Right lobe of liver (tissue), 4 donors: ENCODE results near the gene PRSS37.

Source experiments
- POLR2A ChIP-seq: fragments of 450-650 bp; IDR thresholded peaks from one replicate; pipeline ENCODE4 v1.6.1; 2017; ENCODE audit warnings: antibody characterized with exemption, mild to moderate bottlenecking
- TF ChIP-seq, protein P1 (sequence below), 4 donors: fragments of 200-600 bp in 3 of 4; fragments of 450-650 bp in 1 of 4; IDR thresholded peaks; one replicate each; pipeline versions ENCODE4 v1.5.1 to v1.8.0; 2016 to 2022; ENCODE audit warnings: antibody characterized with exemption in 4 of 4, mild to moderate bottlenecking in 2 of 4
- donor health status: DM: no; HTN: no; CAD: no.
- donor health status: DM: no; HTN: no; CAD: no.
- donor health status: DM: no; HTN: yes; CAD: no.

DNA sequence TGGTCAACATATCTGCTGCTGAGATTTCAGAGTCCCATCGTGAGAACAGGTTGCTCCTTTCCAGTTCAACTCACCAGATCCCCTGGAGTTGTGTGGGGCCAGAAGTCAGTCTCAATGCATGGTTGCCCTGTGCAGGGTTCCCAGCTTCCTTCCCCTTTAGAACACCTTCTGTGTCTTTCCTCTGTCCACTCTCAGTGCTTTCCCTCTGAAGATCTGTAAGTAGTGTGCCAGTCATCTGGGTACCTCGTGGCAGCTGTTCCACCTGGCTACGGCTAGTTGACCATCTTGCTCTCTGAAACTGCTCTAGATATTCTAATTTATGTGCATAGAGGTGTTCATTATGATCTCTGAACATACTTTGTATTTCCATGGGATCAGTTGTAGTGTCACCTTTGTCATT lies 36.1 kb upstream of the PRSS37 start:
- TF ChIP-seq, protein P1, sequence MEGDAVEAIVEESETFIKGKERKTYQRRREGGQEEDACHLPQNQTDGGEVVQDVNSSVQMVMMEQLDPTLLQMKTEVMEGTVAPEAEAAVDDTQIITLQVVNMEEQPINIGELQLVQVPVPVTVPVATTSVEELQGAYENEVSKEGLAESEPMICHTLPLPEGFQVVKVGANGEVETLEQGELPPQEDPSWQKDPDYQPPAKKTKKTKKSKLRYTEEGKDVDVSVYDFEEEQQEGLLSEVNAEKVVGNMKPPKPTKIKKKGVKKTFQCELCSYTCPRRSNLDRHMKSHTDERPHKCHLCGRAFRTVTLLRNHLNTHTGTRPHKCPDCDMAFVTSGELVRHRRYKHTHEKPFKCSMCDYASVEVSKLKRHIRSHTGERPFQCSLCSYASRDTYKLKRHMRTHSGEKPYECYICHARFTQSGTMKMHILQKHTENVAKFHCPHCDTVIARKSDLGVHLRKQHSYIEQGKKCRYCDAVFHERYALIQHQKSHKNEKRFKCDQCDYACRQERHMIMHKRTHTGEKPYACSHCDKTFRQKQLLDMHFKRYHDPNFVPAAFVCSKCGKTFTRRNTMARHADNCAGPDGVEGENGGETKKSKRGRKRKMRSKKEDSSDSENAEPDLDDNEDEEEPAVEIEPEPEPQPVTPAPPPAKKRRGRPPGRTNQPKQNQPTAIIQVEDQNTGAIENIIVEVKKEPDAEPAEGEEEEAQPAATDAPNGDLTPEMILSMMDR (IDR thresholded peaks at IDR 0.05) = no peak
- no peak for TF ChIP-seq POLR2A
